Gastrocnemius medialis (tissue), 4 donors: ENCODE measurements around the gene AP3B2.
"Not testable (repeated sequence)": the region's sequence is repeated elsewhere in the genome, so short reads cannot be mapped to it uniquely, and the experiment has no call there.

Experiments used
- POLR2A ChIP-seq, 2 donors: fragments of 450-650 bp; IDR thresholded peaks; one replicate each; pipeline ENCODE4 v1.6.1; 2017; ENCODE audit warnings: antibody characterized with exemption in 2 of 2, mild to moderate bottlenecking in 2 of 2, moderate library complexity in 2 of 2
- TF ChIP-seq, protein P1 (sequence below), 5 experiments: fragments of 450-650 bp in 3 of 5; fragments of 200-600 bp in 2 of 5; sonication (generic) in 2 of 5; IDR thresholded peaks in 4 of 5; conservative IDR thresholded peaks in 1 of 5; 1 replicate in 4 of 5; 2 replicates in 1 of 5; pipeline ENCODE4 v1.5.1; 2016 to 2019; ENCODE audit warnings: antibody characterized with exemption in 5 of 5, mild to moderate bottlenecking in 3 of 5, moderate library complexity in 3 of 5

DNA sequence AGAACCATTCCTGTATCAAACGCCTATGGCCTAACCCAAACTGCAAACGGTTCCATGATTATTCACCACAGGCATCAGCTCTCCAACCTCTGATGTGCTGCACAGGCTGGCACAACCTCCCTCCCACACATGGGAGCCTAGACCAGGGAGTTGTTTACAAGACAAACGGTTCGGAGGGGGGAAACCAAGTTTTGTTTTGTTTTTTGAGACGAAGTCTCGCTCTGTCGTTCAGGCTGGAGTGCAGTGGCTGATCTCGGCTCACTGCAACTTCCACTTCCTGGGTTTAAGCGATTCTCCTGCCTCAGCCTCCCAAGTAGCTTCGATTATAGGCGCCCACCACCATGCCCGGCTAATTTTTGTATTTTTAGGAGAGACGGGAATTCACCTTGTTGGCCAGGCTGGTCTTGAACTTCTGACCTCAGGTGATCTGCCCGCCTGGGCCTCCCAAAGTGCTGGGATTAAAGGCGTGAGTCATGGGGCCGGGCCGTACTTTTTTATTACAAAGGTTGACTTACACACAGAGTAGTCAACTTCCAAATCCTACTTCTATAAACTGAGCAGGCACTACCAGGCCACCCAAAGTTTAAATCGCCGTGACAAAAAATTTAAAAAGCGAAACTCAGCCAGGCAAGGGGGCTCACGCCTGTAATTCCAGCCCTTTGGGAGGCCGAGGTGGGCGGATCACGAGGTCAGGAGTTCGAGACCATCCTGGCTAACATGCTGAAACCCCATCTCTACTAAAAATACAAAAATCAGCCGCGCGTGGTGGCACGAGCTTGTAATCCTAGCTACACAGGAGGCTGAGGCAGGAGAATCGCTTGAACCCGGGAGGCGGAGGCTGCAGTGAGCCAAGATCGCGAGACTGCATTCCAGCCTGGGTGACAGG is 64.5 kb downstream of the AP3B2 start:
- TF ChIP-seq, protein P1, sequence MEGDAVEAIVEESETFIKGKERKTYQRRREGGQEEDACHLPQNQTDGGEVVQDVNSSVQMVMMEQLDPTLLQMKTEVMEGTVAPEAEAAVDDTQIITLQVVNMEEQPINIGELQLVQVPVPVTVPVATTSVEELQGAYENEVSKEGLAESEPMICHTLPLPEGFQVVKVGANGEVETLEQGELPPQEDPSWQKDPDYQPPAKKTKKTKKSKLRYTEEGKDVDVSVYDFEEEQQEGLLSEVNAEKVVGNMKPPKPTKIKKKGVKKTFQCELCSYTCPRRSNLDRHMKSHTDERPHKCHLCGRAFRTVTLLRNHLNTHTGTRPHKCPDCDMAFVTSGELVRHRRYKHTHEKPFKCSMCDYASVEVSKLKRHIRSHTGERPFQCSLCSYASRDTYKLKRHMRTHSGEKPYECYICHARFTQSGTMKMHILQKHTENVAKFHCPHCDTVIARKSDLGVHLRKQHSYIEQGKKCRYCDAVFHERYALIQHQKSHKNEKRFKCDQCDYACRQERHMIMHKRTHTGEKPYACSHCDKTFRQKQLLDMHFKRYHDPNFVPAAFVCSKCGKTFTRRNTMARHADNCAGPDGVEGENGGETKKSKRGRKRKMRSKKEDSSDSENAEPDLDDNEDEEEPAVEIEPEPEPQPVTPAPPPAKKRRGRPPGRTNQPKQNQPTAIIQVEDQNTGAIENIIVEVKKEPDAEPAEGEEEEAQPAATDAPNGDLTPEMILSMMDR (IDR thresholded peaks at IDR 0.05 in 4 of 5, conservative IDR thresholded peaks at IDR 0.05 in 1 of 5) = not testable (repeated sequence)
- not testable (repeated sequence) for TF ChIP-seq POLR2A (IDR thresholded peaks at IDR 0.05)
